Stimulated activated naive CD4-positive, alpha-beta T cell (primary cell): ENCODE results near the gene DCAF15.
A peak's percentile ranks its signal among the peaks of the same experiment; 100 is the strongest.

ENCODE experiments used
- DNase-seq, 6 experiments: peaks; one replicate each; lab custom pipeline; 2025; lab: John Stamatoyannopoulos, UW

The DCAF15 gene

GRCh38 chr19:13930402-13930801 lies 21.9 kb upstream of the DCAF15 start:
- no peak for DNase-seq

GRCh38 chr19:13931391-13932148 lies 20.7 kb upstream of the DCAF15 start:
- no peak for DNase-seq

GRCh38 chr19:13932149-13932637 lies 20.1 kb upstream of the DCAF15 start:
- DNase-seq = no peak

- DNase-seq = no peak
Observed at GRCh38 chr19:13932911-13933393, 19.4 kb upstream of the DCAF15 start.

GRCh38 chr19:13934785-13935109 lies 17.6 kb upstream of the DCAF15 start:
- no peak for DNase-seq

- DNase-seq = no peak
Observed at GRCh38 chr19:13935765-13936510, 16.4 kb upstream of the DCAF15 start.

GRCh38 chr19:13937479-13938300 lies 14.6 kb upstream of the DCAF15 start:
- no peak for DNase-seq

- DNase-seq = no peak
Observed at GRCh38 chr19:13938301-13939064, 13.8 kb upstream of the DCAF15 start, which contains the start of gene PODNL1. PODNL1 (minus strand) TSS chr19:13938417; CDS start chr19:13938181, 236 bp downstream.

GRCh38 chr19:13942023-13942684 lies 10.2 kb upstream of the DCAF15 start:
- no peak for DNase-seq

- no peak for DNase-seq
Observed at GRCh38 chr19:13946414-13946813, 5.9 kb upstream of the DCAF15 start.

- no peak for DNase-seq
Observed at GRCh38 chr19:13951043-13951442, 1.3 kb upstream of the DCAF15 start.

- DNase-seq = no peak
Observed at GRCh38 chr19:13951799-13952153, 533 bp upstream of the DCAF15 start.

- DNase-seq = peak in 1 of 6 experiments; percentile 10
Observed at GRCh38 chr19:13952931-13953531, 722 bp downstream of the DCAF15 start.

GRCh38 chr19:13954185-13954584 lies 1.9 kb downstream of the DCAF15 start:
- DNase-seq = no peak

GRCh38 chr19:13955662-13956364 lies 3.5 kb downstream of the DCAF15 start:
- DNase-seq = no peak

- no peak for DNase-seq
Observed at GRCh38 chr19:13956365-13956744, 4.0 kb downstream of the DCAF15 start.

GRCh38 chr19:13957051-13957450 lies 4.7 kb downstream of the DCAF15 start:
- DNase-seq = no peak

- no peak for DNase-seq
Observed at GRCh38 chr19:13958043-13958442, 5.7 kb downstream of the DCAF15 start.

- DNase-seq = no peak
Observed at GRCh38 chr19:13959141-13959961, 7.0 kb downstream of the DCAF15 start.
